Epidermal melanocyte (primary cell): ENCODE results near the gene TIMMDC1.
"Not testable (repeated sequence)": the region's sequence is repeated elsewhere in the genome, so short reads cannot be mapped to it uniquely, and the experiment has no call there.

Source experiments
- DNase-seq: peaks from one replicate; pipeline ENCODE4 v3.0.0; 2011; ENCODE audit warnings: low spot score; ENCODE audit not compliant: insufficient read length

TIMMDC1 gene

DNA sequence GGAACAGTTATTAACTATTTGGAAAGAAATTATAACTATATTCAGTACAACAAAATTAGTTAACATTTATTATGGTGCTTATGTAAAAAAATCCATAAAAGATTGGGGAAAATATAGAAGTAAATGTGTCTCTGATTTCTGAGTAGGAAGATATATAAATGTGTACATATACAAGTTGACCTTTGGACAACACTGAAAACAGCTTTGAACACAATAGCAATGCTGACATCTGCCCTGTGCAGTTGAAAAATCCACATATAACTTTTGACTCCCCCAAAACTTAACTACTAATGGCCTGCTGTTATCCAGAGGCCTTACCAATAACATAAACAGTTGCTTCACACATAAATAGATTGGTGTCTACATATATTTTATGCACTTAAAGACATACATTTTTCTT, 12.3 kb downstream of the TIMMDC1 start:
- no peak for DNase-seq

DNA sequence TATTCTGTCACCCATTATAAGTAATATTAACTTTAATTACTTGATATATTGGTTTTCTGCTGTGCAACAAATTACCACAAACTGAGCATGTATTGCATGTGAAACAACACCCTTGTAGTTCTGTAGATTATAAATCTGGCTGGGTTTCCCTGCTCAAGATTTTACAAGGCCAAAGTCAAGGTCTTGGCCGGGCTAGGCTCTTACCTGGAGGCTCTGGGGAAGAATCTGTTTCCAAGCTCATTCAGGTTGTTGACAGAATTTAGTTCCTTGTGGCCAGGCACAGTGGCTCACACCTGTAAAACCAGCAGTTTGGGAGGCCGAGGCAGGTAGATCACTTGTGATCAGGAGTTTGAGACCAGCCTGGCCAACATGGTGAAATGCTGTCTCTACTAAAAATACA, 16.3 kb downstream of the TIMMDC1 start:
- DNase-seq: no peak

DNA sequence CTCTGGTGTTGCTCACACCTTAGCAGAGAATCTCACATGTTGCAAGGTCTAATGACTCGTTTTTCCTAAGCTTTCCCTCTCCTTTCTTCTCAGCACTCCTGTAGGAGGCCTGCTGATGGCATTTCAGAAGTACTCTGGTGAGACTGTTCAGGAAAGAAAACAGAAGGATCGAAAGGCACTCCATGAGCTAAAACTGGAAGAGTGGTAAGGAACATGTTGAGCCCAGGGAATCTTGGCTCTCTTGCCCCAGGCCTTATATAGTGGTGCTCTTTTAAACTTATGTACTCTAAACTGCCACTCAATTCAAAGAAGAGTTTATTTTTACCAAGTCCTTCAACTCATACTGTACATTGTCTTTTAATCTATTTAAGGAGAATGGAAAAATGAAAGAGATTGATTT, 18.8 kb downstream of the TIMMDC1 start:
- no peak for DNase-seq

DNA sequence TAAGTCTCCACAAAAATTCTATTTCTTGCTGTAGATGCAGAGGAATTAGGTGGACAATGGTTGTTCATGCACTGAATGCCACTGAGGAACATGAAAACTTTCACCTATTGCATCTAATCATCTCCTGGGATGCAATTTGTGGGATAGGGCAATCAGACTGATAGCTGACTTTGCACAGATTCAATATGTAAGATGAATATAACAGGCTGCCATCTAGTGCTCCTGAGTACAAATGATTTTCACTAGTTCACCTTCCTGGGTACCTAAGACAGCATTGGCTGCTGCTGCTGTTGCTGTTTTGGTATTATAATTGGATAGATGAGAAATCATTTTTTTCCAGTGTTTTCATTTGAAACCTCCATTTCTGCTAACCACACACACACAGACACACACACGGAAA, 19.7 kb downstream of the TIMMDC1 start:
- no peak for DNase-seq

DNA sequence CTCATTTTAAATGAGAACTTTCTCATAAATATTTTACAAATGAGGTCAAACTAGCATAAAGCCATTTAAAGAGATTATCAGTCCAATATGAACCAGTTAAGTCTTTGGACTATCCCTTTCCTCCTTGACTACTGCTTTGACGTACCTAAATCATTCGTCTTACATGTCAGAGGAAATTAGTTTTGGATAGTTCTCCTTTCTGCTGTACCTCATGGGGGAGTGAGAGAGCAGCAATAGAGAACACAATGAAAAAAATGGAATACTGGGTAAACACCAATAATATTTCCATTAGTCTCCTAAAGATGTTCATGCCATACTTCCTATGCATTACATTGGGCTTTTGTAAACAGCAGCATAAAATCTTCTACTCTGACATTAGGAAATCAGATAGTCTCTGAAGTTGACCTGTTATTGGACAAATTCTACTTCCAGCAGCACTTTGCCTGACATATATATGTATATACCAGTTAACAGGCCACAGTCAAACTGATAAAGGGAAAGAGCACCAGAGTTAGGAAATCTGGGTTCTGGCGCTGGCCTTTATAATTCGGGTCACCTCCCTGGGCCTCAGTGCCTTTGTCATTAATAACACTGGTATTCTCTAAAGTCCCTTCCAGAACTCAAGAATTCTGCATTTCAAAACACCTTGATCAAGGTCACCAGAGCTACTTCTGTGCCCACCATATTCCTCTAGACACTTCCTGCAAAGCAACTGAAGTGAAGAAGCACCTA, 26.8 kb downstream of the TIMMDC1 start:
- no peak for DNase-seq

DNA sequence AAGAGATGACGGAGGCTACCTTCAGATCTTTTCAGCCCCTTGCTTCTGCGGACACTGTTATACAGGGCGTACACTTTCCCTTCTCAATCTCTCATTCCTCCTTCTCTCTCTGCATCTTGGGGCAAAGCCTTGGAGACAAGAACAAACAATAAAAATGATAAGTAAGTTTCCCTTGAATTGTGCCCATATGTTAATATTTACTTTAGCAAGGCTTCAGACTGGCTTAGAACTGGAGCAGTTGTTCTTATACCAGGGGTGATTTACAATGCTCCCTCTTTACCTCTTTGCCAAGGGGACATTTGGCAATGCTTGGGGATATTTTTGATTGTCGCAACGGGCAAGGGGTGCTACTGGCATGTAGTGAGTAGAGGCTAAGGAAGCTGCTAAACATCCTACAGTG, 29.4 kb downstream of the TIMMDC1 start:
- no peak for DNase-seq

- DNase-seq: peak; percentile 27
Measured at GRCh38 chr3:119529883-119530282, 31.5 kb downstream of the TIMMDC1 start.

- DNase-seq: no peak
Measured at GRCh38 chr3:119530456-119530855, 32.1 kb downstream of the TIMMDC1 start.

DNA sequence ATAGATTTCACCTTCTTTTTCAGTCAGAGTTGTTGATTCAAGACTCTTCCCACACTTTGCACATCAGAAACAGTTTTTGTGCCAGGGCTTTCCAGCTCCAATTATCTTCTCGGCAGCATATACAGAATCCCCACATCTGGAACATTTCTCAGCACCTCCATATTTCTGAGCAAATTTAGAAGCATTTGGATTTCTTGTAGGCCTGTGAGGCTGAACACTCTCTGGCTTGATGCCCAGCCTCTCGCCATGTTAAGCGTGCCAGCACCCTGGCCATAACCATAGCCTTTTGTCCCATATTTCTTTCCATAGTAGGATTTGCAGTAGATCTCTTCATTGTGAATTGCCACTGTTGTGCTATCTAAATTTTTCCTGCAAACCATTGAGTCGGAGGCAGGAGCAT, 32.8 kb downstream of the TIMMDC1 start:
- no peak for DNase-seq

DNA sequence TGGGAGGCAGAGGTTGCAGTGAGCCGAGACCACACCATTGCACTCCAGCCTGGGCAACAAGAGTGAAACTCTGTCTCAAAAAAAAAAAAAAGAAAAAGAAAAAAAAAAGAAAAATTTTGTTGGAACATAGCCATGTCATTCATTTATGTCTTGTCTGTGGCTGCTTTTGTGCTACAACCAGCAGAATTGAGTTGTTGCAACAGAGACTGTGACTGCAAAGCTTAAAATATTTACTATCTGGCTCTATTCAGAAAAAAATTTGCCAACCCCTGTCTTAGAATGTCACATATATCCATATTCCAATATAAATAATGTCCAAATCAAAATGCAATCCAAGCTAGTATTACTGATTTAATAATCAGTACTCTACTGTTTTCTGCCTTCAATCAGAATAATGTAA, 35.9 kb downstream of the TIMMDC1 start:
- DNase-seq: no peak

DNA sequence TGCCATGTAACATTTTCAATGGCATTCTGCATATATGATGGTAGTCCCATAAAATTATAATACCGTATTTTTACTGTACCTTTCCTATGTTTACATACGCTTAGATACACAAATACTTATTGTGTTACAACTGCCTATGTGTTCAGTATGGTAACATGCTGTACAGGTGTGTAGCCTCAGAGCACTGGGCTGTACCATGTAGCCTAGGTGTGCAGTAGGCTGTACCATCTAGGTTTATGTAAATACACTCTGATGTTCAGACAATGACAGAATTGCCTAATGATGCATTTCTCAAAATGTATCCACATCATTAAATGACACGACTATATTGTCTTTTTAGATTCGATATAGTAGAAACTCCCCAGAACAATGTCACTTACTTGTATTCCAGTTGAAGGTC, 38.4 kb downstream of the TIMMDC1 start:
- no peak for DNase-seq

DNA sequence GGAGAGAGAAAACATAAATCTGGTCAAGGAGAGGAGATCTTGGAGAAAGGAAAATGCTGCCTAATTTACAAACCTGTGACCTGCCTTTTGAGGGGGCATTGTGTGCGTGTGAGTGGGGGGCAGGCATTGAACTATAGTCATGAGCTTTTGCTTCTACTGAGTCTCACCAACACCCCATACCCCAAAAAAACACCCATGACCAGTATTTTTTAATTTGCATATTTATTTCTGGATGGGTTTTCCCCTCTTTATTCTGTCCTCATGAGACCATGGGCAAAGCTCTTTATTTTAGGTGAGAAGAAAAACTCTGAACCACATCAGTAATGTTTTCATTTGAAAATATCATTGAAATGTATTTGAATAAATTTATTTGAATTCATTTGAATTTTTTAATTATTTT, 40.4 kb downstream of the TIMMDC1 start:
- DNase-seq: no peak

GRCh38 chr3:119541547-119541946, 43.2 kb downstream of the TIMMDC1 start:
- no peak for DNase-seq

DNA sequence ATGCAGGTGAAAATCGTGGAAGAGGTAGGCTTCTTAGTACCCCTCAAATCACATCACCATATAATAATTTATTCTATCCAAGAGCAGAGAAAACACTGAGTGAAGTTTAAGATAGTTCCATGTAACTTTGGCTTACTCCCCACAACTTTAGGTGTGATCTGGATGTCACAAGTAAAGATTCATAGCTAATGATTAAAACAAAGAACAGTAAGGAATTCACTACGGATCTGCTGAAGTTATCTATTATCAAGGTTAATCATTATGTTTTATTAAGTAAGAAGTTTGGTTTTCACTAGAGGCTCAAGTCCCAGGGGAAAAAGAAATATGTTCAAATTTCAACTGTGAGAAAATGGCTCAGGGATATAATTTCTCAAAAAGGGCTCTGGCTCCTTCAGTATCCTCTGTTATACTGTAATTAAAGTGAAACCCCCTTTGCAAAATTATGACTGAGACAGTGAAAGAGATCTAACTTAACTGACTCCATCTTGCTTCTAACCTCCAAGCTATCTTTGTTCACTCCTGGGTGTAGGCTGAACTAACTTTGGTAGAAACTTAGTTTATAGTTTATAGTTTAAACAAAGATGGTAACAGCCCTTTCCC, 43.9 kb downstream of the TIMMDC1 start:
- DNase-seq: no peak

- DNase-seq: no peak
Measured at GRCh38 chr3:119543147-119543546, 44.8 kb downstream of the TIMMDC1 start.

DNA sequence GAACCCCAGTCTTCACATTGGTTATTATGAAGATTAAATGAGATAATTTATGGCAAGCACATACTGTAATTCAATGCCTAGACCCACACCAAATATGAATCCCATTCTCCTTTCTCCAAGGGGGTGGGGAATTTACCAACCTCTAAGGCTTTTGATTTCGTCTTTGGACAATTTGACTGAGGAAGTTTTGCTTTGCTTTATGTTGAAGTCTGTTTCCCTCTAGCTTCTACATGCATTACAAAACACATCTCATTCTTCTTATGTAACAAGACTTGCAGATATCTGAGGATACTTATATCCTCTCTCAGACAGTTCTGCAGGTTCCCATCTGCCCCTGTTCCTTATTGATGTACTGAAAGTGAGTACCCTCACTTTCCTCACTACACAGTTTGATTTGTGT, 48.9 kb downstream of the TIMMDC1 start:
- DNase-seq: no peak

DNA sequence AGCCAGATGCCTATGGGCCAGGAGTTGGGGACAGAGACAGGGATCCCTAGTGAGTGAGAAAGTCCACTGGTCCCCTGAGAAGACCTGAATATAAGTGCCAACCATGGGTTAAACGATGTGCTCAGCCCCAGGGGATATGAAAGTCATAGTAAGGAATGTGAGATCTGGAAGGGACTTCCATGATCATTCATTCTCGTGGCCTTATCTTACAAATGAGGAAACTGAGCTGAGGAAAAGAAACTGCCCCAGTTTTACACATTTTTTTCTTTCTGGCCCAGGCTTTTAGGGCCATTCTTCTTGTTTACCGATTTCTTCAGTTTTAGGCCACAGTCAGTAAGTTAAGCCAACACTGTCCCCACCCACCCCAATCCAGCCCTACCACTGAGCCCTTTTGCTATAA, 50.0 kb downstream of the TIMMDC1 start:
- no peak for DNase-seq

- no peak for DNase-seq
Measured at GRCh38 chr3:119550192-119550910, 52.0 kb downstream of the TIMMDC1 start.

- DNase-seq: no peak
Measured at GRCh38 chr3:119551598-119551997, 53.3 kb downstream of the TIMMDC1 start.

DNA sequence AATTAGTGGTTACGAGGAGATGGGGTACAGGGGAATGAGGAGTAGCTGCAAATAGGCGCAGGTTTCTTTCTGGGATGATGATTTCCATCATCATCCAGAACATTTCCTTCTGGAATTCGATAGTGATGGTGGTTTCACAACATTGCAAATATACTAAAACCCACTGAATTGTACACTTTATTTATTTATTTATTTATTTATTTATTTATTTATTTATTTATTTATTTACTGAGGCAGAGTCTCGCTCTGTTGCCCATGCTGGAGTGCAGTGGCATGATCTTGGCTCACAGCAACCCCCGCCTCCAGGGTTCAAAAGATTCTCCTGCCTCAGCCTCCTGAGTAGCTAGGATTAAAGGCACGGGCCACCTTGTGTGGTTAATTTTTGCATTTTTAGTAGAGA, 54.6 kb downstream of the TIMMDC1 start:
- not testable (repeated sequence) for DNase-seq

DNA sequence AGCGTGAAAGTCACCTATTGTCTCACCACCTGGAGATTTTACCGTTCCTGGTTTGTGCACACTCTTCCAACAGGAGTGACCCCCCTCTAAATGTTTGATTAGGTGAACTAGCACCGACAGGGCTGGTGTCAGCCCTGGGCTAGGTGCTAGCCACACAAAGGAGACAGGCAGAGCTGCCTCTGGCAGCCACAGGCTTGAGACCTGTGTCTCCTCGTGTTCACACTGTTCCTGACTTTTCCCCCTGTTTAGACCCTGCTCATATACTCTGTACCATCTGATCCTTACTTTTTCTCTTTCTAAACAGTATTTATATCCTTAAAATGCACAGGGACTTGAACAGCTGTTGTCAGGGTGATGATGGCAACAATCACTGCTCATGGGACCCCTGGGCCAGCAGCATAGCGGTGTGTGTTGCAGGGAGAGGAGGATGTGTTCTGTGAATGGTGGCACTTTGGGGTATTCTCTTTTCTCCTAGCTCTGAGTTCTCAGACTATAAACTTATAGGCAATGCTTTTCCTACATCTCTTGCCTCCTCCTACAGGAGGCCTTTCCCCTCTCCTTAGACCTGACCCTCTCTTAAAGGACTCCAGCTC, 55.6 kb downstream of the TIMMDC1 start:
- DNase-seq: no peak

DNA sequence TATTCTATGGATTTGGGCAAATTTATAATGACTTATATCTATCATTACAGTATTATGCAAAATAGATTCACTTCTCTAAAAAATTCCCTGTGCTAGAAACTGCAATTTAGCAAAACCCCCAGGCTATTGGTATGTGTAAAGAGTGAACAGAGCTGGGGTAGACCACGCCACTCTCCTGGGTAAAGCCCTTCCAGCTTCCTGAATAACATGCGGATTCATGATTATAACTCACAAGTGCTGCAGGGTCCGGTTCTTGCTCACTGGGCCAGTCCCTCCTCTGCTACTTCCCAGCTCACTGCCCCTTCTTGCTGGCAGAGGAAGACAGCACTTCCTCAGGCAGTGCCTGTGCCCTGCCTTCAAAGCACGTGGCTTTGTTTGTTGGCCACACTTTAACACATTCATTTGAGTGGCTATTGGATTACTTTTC, 57.0 kb downstream of the TIMMDC1 start:
- no peak for DNase-seq
